ENCODE measurements around the gene FYN. TPM values are rescaled to one million over a fixed set of nuclear protein-coding genes. Genes with fewer than 3 reads are reported as not detected.

The FYN gene
- total and polyA plus RNA-seq, 9 of the 15 experiments (the other 6 are each of a cell fraction or from before 2014, with no cell fraction given) = 2.9 to 22.1 (median 11.4) TPM

- TF ChIP-seq ZHX1 (conservative IDR thresholded peaks at IDR 0.05; ENCODE audit: low read length) = no peak
- TF ChIP-seq BCOR (IDR thresholded peaks at IDR 0.05) = no peak
These were observed 106.9 kb downstream of the FYN start (continued) for GRCh38 chr6:111766201-111766857.

GRCh38 chr6:111765763-111766162, 107.5 kb downstream of the FYN start:
- intact Hi-C loops (cut with micrococcal nuclease) (no loop called here), in situ Hi-C loops (cut with MboI) (no loop called here)
- Histone ChIP-seq H3K4me2 (ENCODE audit: insufficient read depth, low read length) (no peak overlapping the region), H3K9me1 (ENCODE audit: control insufficient read depth, insufficient read depth, low read length) (no peaks in the 10 kb centered on the region), H3K9ac (ENCODE audit: insufficient read depth in 1 of 2, low read depth in 2 of 2, low read length in 2 of 2) (no peak overlapping the region), H3K79me2 (ENCODE audit: control insufficient read depth, insufficient read depth, low read length) (no peaks in the 10 kb centered on the region), H3K4me3 (no peak overlapping the region), H2AFZ (ENCODE audit: low read depth, low read length) (no peak overlapping the region), H3K27ac (ENCODE audit: extremely low read depth, low read depth, low read length) (no peak overlapping the region), H3K4me1 (replicated peaks in 1 of 2; ENCODE audit: control insufficient read depth in 2 of 2, insufficient read depth in 2 of 2, low read length in 2 of 2) (no peaks in the 10 kb centered on the region), H3K9me3 (replicated peaks; ENCODE audit: control insufficient read depth, insufficient read depth, low read depth, low read length) (no peaks in the 10 kb centered on the region), H3K36me3 (ENCODE audit: control insufficient read depth, insufficient read depth, low read length) (no peaks in the 10 kb centered on the region), H3K27me3 (ENCODE audit: control insufficient read depth in 2 of 2, insufficient read depth in 2 of 2, low read length in 2 of 2) (peaks cover 0 to 5% of the 10 kb centered on the region in 2 experiments; a peak in 1 of 5 replicates), H4K20me1 (replicated peaks; ENCODE audit: control insufficient read depth, insufficient read depth, low read length) (no peaks in the 10 kb centered on the region)
- WGBS (ENCODE audit: insufficient coverage, low coverage, missing lambda C conversion rate) = 9% methylated on average over 1 of the region's 1 CpG
- no peak for DNase-seq (ENCODE audit: extremely low read depth in 1 of 4, low spot score in 3 of 4)
- ChIA-PET CTCF (ENCODE audit: low intra/inter-chr PET ratio) (no interaction called here), POLR2A (no interaction called here)
- no TSS peak for BruUV-seq (replicated peaks)
- ATAC-seq = no peak
- no peak for FAIRE-seq
- TF ChIP-seq SMAD1 (IDR thresholded peaks at IDR 0.05; ENCODE audit: low read depth, low read length, partially characterized antibody) = no peak
- no peak for TF ChIP-seq CBX3 (IDR thresholded peaks at IDR 0.05; ENCODE audit: borderline replicate concordance in 1 of 2, low read length in 2 of 2)
- no peak for TF ChIP-seq ZNF592 (IDR thresholded peaks at IDR 0.05)
- TF ChIP-seq ARID3B (CRISPR knock-in tag; IDR thresholded peaks at IDR 0.05; ENCODE audit: borderline replicate concordance) = no peak
- no peak for TF ChIP-seq PRPF4 (IDR thresholded peaks at IDR 0.05; ENCODE audit: insufficient read depth, low read depth, low read length, poor library complexity, severe bottlenecking)
- no peak for TF ChIP-seq HMG20B (CRISPR knock-in tag; IDR thresholded peaks at IDR 0.05)
- TF ChIP-seq, protein P1, sequence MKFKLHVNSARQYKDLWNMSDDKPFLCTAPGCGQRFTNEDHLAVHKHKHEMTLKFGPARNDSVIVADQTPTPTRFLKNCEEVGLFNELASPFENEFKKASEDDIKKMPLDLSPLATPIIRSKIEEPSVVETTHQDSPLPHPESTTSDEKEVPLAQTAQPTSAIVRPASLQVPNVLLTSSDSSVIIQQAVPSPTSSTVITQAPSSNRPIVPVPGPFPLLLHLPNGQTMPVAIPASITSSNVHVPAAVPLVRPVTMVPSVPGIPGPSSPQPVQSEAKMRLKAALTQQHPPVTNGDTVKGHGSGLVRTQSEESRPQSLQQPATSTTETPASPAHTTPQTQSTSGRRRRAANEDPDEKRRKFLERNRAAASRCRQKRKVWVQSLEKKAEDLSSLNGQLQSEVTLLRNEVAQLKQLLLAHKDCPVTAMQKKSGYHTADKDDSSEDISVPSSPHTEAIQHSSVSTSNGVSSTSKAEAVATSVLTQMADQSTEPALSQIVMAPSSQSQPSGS (CRISPR knock-in tag; IDR thresholded peaks at IDR 0.05) = no peak

All from K562 (cell line).